ENCODE results near the gene CNTFR. TPM values are rescaled to one million over a fixed set of nuclear protein-coding genes. Genes with fewer than 3 reads are reported as not detected.
A peak's percentile ranks its signal among the peaks of the same experiment; 100 is the strongest.

CNTFR gene
- total and polyA plus RNA-seq, 10 of the 15 experiments (the other 5 are each of a cell fraction or from before 2014, with no cell fraction given): not detected

GRCh38 chr9:34633851-34634550 is 44.5 kb upstream of the CNTFR start:
- no peak overlapping the region for H3K4me3 ChIP-seq
- ChIA-PET CTCF (interaction anchor here (0.5 to 8.3 kb wide), 33 partner anchors 9 to 855 kb away, joined by 3 to 118 read pairs (median 4); partner anchors contain the start of genes DCTN3, GALT and RPP25L), SMC1A (ENCODE audit: uncharacterized antibody, unreplicated experiment) (interaction anchor here (0.7 to 2.6 kb wide), 15 partner anchors 8 to 257 kb away, joined by 3 to 13 read pairs (median 4); partner anchors contain the start of genes DCTN3, GALT, MYORG and RPP25L), RAD21 (ENCODE audit: unreplicated experiment) (interaction anchor here (0.5 to 1.6 kb wide), 12 partner anchors 8 to 1020 kb away, joined by 3 to 8 read pairs (median 3); partner anchors contain the start of genes DCTN3 and GALT), POLR2A (interaction anchor here (1.1 kb wide), 1 partner anchor 14 kb away, joined by 4 read pairs; no protein-coding TSS in a partner anchor)
- H3K27me3 ChIP-seq (replicated peaks in 1 of 2; ENCODE audit: control insufficient read depth in 2 of 2, insufficient read depth in 2 of 2, low read length in 1 of 2): peaks cover 6 to 8% of the 10 kb centered on the region in 2 experiments; a peak in 3 of 4 replicates
- H3K79me2 ChIP-seq (ENCODE audit: control insufficient read depth, insufficient read depth, low read length): peaks cover 15% of the 10 kb centered on the region
- ATAC-seq (peak; percentile 51), FAIRE-seq (peak; percentile 76), DNase-seq (ENCODE audit: low read depth, low spot score) (no peak)
- in situ Hi-C loops (cut with MboI): no loop called here
- no peak overlapping the region for H3K4me2 ChIP-seq (ENCODE audit: control insufficient read depth, insufficient read depth)
- 0% methylated on average over 3 of the region's 3 CpGs for WGBS (ENCODE audit: insufficient coverage, insufficient replicate concordance, low lambda C conversion rate, missing lambda C conversion rate)
- peak; percentile 79 to 93 (median 86); a peak in 5 of 6 replicates for TF ChIP-seq CTCF (IDR thresholded peaks at IDR 0.05 in 2 of 3, conservative IDR thresholded peaks at IDR 0.05 in 1 of 3; ENCODE audit: control insufficient read depth in 2 of 3, extremely low read depth in 1 of 3, insufficient read depth in 1 of 3, low read depth in 3 of 3, low read length in 3 of 3)
- TF ChIP-seq BCL11A (IDR thresholded peaks at IDR 0.05; ENCODE audit: low read depth, low read length): no peak
- TF ChIP-seq SMC3 (IDR thresholded peaks at IDR 0.05; ENCODE audit: borderline replicate concordance, low read length): peak; percentile 57
- peak; percentile 60 for TF ChIP-seq RUNX3 (IDR thresholded peaks at IDR 0.05; ENCODE audit: low read length)
- TF ChIP-seq POLR2A (IDR thresholded peaks at IDR 0.05; ENCODE audit: low read depth, low read length): no peak
- TF ChIP-seq ZBTB11 (CRISPR knock-in tag; IDR thresholded peaks at IDR 0.05): no peak
- TF ChIP-seq RAD21 (IDR thresholded peaks at IDR 0.05; ENCODE audit: insufficient read depth, low read depth, low read length): peak; percentile 80
- peak; percentile 48; the same call in 1 of the 2 replicates for TF ChIP-seq ZNF384 (IDR thresholded peaks at IDR 0.05; ENCODE audit: borderline replicate concordance, low read depth, low read length)
- H4K20me1 ChIP-seq (ENCODE audit: control insufficient read depth, insufficient read depth): no peaks in the 10 kb centered on the region; the same call in none of the 2 replicates
- H3K4me1 ChIP-seq (ENCODE audit: control insufficient read depth, insufficient read depth, low read length): peaks cover 4% of the 10 kb centered on the region
- intact Hi-C loops (cut with micrococcal nuclease; ENCODE audit: unreplicated experiment): loop anchor here (1.0 kb wide), 1 partner anchor 22 kb away; the partner anchor contains the start of gene RPP25L
- BruUV-seq (replicated peaks): no TSS peak
- no peaks in the 10 kb centered on the region for H3K9me3 ChIP-seq (replicated peaks; ENCODE audit: control insufficient read depth, insufficient read depth, low read length)
- peaks cover 2 to 6% of the 10 kb centered on the region in 2 experiments; a peak in 3 of 4 replicates for H3K36me3 ChIP-seq (ENCODE audit: control insufficient read depth in 2 of 2, insufficient read depth in 2 of 2, low read length in 1 of 2)
- no peak overlapping the region for H2AFZ ChIP-seq (ENCODE audit: control insufficient read depth, low read depth, low read length)
- no peak overlapping the region for H3K9ac ChIP-seq (ENCODE audit: control insufficient read depth, insufficient read depth, low read length)
- no peak overlapping the region for H3K27ac ChIP-seq (ENCODE audit: control insufficient read depth, insufficient read depth)
